NCI-H2029 (cell line): ENCODE measurements around the gene GALNT16.
"Not testable (repeated sequence)": the region's sequence is repeated elsewhere in the genome, so short reads cannot be mapped to it uniquely, and the experiment has no call there.

ENCODE experiments used
- DNase-seq: peaks from one replicate; lab custom pipeline; 2025; lab: John Stamatoyannopoulos, UW

Gene GALNT16

DNA sequence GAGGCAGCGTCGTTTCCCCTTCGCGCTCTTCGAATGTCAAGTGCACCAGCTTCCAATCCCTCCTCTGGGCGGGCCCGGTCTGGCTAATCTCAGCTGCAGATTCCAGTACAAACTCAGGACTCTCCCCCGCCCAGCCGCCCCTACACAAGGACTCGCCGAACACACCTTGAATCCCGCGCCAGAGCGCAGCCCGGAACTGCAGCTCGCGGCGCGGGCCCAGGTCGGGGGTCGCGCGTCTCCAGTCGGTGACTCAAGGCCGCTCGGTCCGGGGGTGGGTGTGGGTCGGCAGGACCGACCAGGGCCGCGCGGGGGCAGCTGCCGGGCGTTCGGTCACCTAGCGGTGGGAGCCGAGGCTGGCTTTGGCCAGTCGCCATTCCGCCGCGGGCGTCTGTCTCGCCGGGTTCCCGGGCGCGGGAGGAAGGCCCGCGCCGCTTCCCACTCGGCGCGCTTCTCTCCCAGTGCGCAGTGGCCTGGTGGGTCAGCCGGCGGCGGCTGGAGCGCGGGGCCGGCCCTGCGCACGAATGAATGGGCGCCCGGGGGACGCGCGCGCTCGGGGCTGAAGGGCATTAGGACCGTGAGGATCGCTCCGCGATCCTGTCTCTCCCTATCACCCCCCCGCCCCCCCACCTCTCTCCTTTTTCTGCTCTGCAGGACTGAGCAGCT, at the start of gene GALNT16:
GALNT16 (plus strand) TSS at position 632 of the 663 bp plus-strand sequence. CDS start 133 bp downstream, outside the sequence.
- DNase-seq: no peak

DNA sequence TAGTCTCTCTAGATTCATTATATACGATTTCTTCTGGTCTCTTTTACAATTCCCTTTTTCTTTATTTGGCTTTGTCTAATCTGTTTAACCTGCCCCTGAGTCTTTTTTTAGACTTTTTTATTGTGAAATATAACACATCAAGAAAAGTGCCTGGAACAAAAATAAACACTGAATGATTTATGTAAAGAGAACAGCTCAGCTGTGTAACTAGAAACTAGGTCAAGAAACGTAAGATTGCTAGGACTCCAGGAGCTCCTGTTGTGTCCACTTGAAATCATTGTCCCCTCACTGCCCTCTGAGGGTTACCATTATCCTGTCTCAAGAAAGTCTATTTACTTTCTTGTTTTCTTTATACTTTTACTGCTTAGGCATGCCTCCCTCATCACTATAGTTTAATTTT, 45.6 kb upstream of the GALNT16 start:
- DNase-seq: no peak

- not testable (repeated sequence) for DNase-seq
Measured at GRCh38 chr14:69217663-69218062, 42.3 kb upstream of the GALNT16 start.

DNA sequence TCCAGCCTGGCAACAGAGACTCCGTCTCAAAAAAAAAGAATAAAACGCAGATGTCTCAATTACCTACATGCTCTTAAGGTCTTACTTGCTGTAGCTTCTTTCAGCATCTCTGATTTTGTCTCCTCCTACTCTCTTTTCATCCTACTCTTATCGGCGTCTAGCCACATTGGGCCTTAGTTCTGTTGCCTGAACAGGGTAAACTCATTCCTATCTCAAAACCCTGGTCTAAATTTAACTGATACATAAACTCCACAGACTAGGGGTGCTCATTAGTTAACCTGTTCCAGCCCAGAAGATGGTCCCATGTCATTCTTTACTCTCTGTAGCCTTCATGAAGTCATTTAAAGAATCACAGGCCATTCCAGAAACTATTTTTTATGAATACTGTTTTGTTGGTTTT, 35.0 kb upstream of the GALNT16 start:
- DNase-seq: no peak

DNA sequence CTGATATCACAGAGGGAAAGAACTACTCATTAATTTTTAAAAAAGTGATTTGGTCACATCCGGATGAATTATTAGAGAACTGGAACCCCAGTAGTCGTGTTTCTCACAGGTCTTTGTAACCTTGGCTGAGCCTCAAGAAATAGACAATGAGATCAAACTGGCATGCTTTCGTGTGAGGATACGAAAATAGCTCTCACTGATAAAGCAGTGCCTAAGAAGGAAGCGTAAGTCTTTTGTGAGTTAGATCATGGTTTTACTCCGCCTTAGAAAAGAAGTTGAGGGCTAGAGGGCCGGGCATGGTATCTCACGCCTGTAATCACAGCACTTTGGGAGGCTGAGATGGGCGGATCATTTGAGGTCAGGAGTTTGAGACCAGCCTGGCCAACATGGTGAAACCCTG, 33.8 kb upstream of the GALNT16 start:
- no peak for DNase-seq

GRCh38 chr14:69226736-69227135, 33.2 kb upstream of the GALNT16 start:
- DNase-seq: no peak

DNA sequence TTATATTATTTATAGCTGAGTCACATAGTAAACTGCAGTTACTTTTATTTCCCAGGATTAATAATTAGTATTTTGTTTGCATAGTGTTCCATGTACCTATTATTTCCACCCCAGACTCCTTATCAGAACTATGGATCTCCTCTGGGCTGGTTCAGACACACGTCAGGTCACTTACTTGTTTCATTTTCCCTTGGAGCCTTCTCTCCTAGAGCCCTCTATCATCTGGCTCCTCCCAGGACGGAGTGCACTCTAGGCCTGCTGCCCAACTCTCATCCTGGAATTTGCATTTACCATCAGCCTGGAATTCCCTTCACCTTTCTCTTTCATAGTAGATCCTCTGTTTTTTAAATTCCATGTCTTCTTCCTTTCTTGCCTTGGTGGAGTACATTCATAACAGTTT, 28.5 kb upstream of the GALNT16 start:
- no peak for DNase-seq

- DNase-seq: no peak
Measured at GRCh38 chr14:69232388-69232787, 27.6 kb upstream of the GALNT16 start.

DNA sequence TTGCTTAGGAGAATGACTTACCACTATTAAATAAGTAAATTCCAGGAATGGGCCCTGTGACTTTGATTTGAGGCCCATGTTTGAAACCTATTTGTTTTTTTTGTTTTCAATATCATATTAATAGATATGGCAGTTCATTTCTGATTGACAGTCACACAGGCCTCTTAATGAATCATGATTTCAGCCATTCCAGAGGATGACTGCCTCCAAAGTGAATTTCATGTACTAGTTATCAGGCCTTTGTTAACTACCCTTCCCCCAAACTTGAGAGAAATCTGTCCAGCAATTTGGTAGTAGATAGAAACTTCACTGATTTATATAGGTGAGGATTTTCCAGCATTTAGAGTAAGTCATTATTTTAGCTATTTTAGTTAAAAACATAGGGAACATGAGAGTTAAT, 25.9 kb upstream of the GALNT16 start:
- DNase-seq: no peak

- no peak for DNase-seq
Measured at GRCh38 chr14:69235708-69236107, 24.2 kb upstream of the GALNT16 start.

DNA sequence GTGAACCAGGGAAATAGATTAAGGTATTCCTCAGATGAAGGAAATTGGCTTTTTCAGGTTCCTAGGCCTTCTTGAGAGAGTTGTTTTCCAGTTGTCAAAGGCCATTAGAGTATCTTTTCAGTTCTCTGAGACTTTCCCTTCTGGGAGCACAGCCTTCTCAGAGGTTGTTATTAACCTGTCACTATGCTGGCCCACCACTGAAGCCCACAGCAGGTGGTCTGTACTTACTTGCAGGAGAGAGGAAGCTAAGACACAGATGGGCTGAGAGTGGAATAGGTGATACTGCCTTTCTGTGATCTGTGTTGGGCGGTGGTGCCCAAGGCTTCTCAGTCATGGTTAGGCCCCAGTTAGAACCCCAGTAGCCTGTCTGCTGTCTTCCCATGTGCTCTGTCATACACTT, 22.8 kb upstream of the GALNT16 start:
- DNase-seq: no peak

DNA sequence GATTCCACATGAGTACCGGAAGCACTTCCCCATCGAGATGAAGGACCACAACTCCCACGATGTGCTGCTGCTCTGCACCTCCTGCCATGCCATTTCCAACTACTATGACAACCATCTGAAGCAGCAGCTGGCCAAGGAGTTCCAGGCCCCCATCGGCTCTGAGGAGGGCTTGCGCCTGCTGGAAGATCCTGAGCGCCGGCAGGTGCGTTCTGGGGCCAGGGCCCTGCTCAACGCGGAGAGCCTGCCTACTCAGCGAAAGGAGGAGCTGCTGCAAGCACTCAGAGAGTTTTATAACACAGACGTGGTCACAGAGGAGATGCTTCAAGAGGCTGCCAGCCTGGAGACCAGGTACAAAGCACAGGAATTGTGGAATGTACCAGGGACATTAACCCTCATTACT, 22.4 kb upstream of the GALNT16 start:
- no peak for DNase-seq

GRCh38 chr14:69238883-69239282, 21.1 kb upstream of the GALNT16 start:
- no peak for DNase-seq

- no peak for DNase-seq
Measured at GRCh38 chr14:69240527-69241173, 19.3 kb upstream of the GALNT16 start.

DNA sequence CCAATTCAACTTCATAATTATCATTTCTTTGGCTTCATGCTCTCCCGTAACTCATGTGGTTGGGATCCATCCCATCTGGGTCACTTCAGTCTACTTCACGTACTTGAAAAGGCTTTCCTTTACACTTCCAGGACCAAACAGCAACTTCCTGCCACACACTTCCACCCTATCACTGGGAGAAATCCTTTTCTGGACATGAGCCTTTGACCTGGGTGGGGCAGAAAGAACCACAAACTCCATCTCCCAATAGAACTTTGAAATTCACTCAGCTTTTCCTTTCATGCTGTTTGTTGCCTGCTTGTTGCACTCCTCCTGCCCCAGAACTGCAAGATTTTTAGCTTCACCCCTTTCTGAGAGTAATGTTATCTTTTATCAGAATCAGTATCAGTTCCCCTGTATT, 18.4 kb upstream of the GALNT16 start:
- DNase-seq: no peak

DNA sequence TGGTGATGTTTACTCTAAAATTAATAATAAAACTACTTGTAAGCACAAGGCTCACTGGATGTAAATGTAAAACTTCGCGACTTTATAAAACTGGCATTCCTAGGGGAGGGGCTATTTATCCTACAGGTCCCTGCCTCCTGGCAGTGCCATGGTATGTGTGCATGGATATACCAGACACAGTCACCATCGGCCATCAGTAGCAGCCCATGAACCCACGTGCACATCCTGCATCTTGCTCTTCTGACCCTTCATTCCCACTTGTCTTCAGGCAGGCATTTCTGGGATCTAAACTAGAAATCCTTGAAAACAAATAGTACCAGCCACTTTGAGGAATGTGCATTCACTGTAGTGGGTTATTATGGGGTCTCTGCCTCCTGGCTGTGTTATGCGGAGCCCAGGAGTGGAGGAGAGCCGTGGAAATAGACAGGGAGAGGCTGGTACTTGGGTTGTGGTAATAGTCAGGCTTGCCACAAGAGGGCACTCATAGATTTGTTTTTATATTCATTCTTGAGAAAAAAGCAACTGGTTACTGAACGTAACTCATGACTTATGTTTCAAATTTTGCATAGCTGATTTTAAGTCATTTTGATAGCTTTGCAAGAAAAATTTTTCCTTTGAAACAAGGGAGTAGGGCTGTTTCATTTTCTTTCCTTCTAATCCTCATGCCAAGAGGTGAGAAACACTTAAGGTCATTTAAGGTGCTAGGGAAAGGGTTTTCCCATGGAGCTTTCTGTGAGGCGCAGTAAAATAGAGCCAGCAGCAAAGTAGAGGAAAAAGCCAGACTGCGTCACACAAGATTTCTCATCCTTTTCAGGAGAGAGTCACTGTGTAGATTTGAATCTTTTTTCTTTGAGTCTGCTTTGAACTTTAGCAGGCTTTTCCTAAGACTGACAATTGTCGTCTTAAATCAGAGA, 17.4 kb upstream of the GALNT16 start:
- DNase-seq: no peak

- DNase-seq: no peak
Measured at GRCh38 chr14:69244946-69245345, 15.0 kb upstream of the GALNT16 start.

GRCh38 chr14:69246331-69246730, 13.6 kb upstream of the GALNT16 start:
- DNase-seq: no peak

- DNase-seq: no peak
Measured at GRCh38 chr14:69247676-69248440, 12.1 kb upstream of the GALNT16 start.

GRCh38 chr14:69249603-69250002, 10.4 kb upstream of the GALNT16 start:
- DNase-seq: no peak

GRCh38 chr14:69252851-69253250, 7.1 kb upstream of the GALNT16 start:
- DNase-seq: no peak

DNA sequence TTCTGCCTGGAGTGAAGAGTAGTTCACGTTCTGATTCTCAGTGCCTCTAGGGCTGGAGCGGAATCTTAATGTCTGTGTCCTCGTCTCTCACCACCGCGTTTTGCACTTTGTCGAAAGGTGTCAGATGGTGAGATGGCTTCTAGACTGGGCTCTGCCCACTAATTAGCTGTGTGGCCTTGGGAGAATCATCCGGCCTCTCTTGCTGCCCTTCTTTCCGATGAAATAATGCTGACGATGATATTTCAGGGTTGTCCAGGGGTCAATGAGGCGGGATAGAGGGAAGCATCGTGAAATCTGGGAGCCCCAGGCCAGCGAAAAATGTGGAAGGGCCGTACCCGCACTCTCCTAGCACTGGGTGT, 811 bp upstream of the GALNT16 start:
- DNase-seq: no peak
